SK-N-MC (cell line): ENCODE measurements around the gene FAT1.

Experiments used
- DNase-seq: peaks from one replicate; pipeline ENCODE4 v3.0.0-alpha.2; 2011; ENCODE audit warnings: low read depth, low spot score
- H3K27ac ChIP-seq: fragments of 200-600 bp; sonication (generic); 2 replicates; pipeline ENCODE4 v1.5.1; 2016; ENCODE audit warnings: mixed run types
- H3K36me3 ChIP-seq: fragments of 200-600 bp; sonication (generic); 2 replicates; pipeline ENCODE4 v1.6.1; 2017; ENCODE audit warnings: antibody characterized with exemption, low read length, mixed read lengths; ENCODE audit not compliant: insufficient read depth
- H3K4me3 ChIP-seq: fragments of 200-600 bp; sonication (generic); 2 replicates; pipeline ENCODE4 v1.5.1; 2016
- H3K9ac ChIP-seq: fragments of 200-600 bp; sonication (generic); 2 replicates; pipeline ENCODE4 v1.8.0; 2017; ENCODE audit warnings: mixed run types, mixed read lengths; ENCODE audit not compliant: insufficient read length
- H3K9me3 ChIP-seq: fragments of 200-600 bp; sonication (generic); 2 replicates; pipeline ENCODE4 v1.6.1; 2017; ENCODE audit warnings: low read depth, mild to moderate bottlenecking, antibody characterized with exemption, low read length, moderate library complexity, mixed read lengths
- EZH2 ChIP-seq: fragments of 200-600 bp; sonication (generic); IDR thresholded peaks from one replicate; pipeline ENCODE4 v1.6.1; 2017; ENCODE audit warnings: antibody characterized with exemption
- FOXP2 ChIP-seq: optimal IDR thresholded peaks from 2 replicates; pipeline ENCODE3; 2011; ENCODE audit warnings: mild to moderate bottlenecking, moderate library complexity; ENCODE audit not compliant: insufficient read depth; ENCODE audit errors: extremely low read length, control extremely low read depth
- POLR2AphosphoS5 ChIP-seq: IDR thresholded peaks from 2 replicates; pipeline ENCODE4 v1.6.1; 2012; ENCODE audit warnings: mild to moderate bottlenecking, low read depth, low read length, borderline replicate concordance

The FAT1 gene

DNA sequence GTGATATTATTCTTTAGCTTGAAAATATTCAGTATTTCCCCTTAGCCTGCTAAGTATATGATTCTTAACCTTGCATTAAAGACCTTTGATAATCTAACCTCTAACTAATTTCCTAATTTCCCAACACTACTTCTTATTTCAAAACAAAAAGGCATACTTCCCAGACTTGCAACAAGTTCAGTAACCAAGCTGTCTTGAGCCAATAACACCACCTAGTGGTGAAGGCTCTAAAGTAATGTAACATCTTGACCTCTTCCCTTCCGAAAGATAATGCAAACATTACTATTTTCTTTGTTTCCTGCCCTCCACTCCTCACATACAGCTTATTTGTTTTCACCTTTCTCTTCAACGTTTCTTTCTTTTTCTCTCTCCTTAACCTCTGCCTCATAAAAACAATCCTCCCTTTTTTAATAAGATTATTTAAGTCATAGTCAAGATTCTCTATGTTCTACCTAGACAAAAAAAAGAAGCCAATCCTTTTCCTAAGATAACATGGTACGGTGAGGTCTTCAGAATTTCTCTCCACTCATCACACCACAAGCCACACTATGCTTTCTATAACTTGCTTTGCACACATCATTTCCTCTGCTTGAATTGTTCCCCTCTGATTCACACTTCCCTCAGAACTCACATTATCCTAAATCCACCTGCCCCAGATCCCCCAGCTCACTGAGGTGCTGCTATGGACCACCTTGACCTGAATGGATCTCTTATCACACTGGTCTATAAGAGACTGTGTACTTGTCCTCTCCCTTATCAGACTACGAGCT lies 3.5 kb downstream of the FAT1 start:
- DNase-seq = no peak
- H3K9me3 ChIP-seq = peaks cover 4% of the 10 kb centered on the region; the same call in 1 of the 2 replicates
- TF ChIP-seq FOXP2 (no peak), EZH2 (no peak), POLR2AphosphoS5 (no peak)
- H3K9ac ChIP-seq = no peak overlapping the region
- H3K4me3 ChIP-seq = no peak overlapping the region
- no peaks in the 10 kb centered on the region for H3K36me3 ChIP-seq
- no peak overlapping the region for H3K27ac ChIP-seq

- H3K9me3 ChIP-seq = peaks cover 4% of the 10 kb centered on the region; the same call in 1 of the 2 replicates
- H3K4me3 ChIP-seq = no peak overlapping the region
- no peak overlapping the region for H3K9ac ChIP-seq
- TF ChIP-seq EZH2 (no peak), FOXP2 (no peak), POLR2AphosphoS5 (no peak)
- H3K36me3 ChIP-seq = no peaks in the 10 kb centered on the region
- DNase-seq = no peak
- no peak overlapping the region for H3K27ac ChIP-seq
Measured at GRCh38 chr4:186717556-186717955, 6.1 kb downstream of the FAT1 start.

DNA sequence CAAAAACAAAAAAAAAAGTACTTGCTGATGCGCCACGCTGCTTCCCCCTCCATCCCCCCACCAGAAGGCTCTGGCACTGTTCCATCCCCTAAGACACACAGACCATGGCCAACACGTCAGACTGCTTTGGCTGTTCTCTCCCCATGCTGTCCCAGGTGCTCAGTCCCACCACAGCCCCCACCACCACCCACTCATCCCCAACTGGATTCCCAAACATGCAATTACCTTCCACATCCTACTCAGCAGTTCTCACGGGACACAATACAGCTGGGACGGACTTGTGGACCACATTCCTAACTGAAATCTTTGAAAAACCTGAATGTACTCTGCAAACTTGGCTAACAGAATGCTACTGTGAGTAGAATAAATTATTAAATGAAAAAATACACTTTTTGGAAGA lies 8.6 kb downstream of the FAT1 start:
- no peak for DNase-seq
- no peak for TF ChIP-seq EZH2
- Histone ChIP-seq H3K27ac (no peak overlapping the region), H3K9ac (no peak overlapping the region), H3K4me3 (no peak overlapping the region), H3K36me3 (no peaks in the 10 kb centered on the region), H3K9me3 (no peaks in the 10 kb centered on the region; the same call in 1 of the 2 replicates)

GRCh38 chr4:186714006-186714675 lies 9.5 kb downstream of the FAT1 start:
- Histone ChIP-seq H3K36me3 (no peaks in the 10 kb centered on the region), H3K27ac (no peak overlapping the region), H3K9ac (no peak overlapping the region), H3K4me3 (no peak overlapping the region), H3K9me3 (no peaks in the 10 kb centered on the region; the same call in 1 of the 2 replicates)
- no peak for DNase-seq
- TF ChIP-seq POLR2AphosphoS5 (no peak), EZH2 (no peak), FOXP2 (no peak)

DNA sequence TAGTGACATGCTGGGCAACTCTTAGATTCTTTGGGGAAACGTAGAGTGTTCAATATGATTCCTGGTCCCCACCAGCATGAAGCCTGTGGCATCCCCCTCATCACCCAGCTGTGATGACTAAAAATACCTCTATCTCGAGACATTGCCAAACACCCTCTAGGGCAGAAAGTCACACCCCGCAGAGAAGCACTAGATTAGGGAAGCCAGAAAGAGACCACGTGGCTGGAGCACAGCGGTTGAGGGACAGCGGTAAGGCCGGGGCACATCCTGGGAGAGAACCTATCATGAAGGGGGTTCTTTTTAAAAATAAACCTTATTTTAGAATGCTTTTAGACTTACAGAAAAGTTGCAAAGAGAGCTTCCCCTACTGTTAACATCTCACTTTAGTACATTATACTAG lies 11.0 kb downstream of the FAT1 start:
- Histone ChIP-seq H3K36me3 (no peaks in the 10 kb centered on the region), H3K9ac (no peak overlapping the region), H3K9me3 (no peaks in the 10 kb centered on the region), H3K4me3 (no peak overlapping the region), H3K27ac (no peak overlapping the region)
- DNase-seq = no peak
- TF ChIP-seq EZH2 (no peak), FOXP2 (no peak)

GRCh38 chr4:186710521-186711119 lies 13.0 kb downstream of the FAT1 start:
- H3K9me3 ChIP-seq = no peaks in the 10 kb centered on the region
- H3K36me3 ChIP-seq = no peaks in the 10 kb centered on the region

DNA sequence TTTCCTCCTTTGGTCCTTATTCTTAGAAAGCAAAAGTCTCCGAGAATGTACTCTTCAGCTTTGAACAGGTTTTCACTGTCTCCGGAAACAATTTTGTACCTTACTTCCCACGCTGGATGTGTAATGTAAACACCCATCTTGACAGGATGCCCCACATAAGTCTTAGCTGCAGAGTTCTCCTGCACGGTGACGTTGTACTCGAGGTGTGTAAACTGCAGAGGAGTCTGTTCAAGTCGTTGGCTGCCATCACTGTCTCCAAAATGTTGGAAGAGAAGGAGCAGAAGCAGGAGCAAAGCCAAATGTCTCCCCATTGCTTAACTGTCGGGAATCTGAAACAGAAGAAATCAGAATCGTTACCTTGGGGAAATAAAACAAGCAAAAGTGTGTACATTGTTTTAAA lies 14.1 kb downstream of the FAT1 start:
- Histone ChIP-seq H3K9ac (no peak overlapping the region), H3K9me3 (no peaks in the 10 kb centered on the region), H3K4me3 (no peak overlapping the region), H3K36me3 (no peaks in the 10 kb centered on the region), H3K27ac (no peak overlapping the region)
- TF ChIP-seq POLR2AphosphoS5 (no peak), FOXP2 (no peak), EZH2 (no peak)
- no peak for DNase-seq

More at GRCh38 chr4:186710521-186711119, 13.0 kb downstream of the FAT1 start:
- DNase-seq = no peak
- Histone ChIP-seq H3K9ac (no peak overlapping the region), H3K27ac (no peak overlapping the region), H3K4me3 (no peak overlapping the region)
- TF ChIP-seq FOXP2 = no peak
- TF ChIP-seq POLR2AphosphoS5 = no peak
- TF ChIP-seq EZH2 = no peak

- Histone ChIP-seq H3K4me3 (no peak overlapping the region), H3K9ac (no peak overlapping the region), H3K9me3 (no peaks in the 10 kb centered on the region), H3K27ac (no peak overlapping the region), H3K36me3 (no peaks in the 10 kb centered on the region)
- TF ChIP-seq EZH2 (no peak), POLR2AphosphoS5 (no peak), FOXP2 (no peak)
- no peak for DNase-seq
Measured at GRCh38 chr4:186708554-186708953, 15.1 kb downstream of the FAT1 start.

GRCh38 chr4:186707996-186708395 lies 15.7 kb downstream of the FAT1 start:
- H3K9me3 ChIP-seq = no peaks in the 10 kb centered on the region
- TF ChIP-seq FOXP2 = no peak
- TF ChIP-seq EZH2 = no peak
- no peak for TF ChIP-seq POLR2AphosphoS5
- no peaks in the 10 kb centered on the region for H3K36me3 ChIP-seq
- H3K4me3 ChIP-seq = no peak overlapping the region
- no peak overlapping the region for H3K9ac ChIP-seq
- H3K27ac ChIP-seq = no peak overlapping the region
- DNase-seq = no peak
